ENCODE data around the gene KMT2D.

The KMT2D gene

DNA sequence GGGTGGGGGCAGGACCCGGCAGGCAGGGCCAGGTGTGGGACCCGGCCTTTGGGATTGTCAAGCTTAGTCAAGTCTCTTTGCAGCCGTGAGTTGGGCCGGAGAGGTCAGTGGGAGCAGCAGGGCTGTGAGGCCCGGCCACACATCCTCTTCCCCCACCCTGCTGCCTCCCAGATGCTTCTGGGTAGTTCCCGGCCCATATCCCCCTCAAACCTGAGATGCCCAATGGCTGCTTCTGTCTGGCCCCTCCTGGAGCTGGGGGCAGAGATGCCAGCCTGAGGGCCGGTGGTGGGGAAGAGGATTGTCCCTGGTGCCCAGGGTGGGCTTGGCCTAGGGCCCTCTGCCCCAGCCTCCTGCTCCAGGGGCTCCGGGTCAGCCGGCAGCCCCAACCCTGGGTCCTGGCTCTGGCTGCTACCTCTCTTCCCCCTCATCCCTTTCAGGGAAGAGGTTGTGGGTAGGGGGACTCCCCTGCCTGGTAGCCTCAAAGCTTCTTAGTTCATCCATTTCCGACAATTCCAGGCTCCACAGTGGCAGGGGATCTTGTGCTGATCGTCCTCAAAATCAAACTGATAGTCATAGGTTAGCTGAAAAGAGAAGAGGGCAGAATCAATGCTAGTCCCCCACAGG, 39.2 kb downstream of the KMT2D start:
- no peak for FAIRE-seq
- DNase-seq (ENCODE audit: insufficient read length, low spot score) = no peak

DNA sequence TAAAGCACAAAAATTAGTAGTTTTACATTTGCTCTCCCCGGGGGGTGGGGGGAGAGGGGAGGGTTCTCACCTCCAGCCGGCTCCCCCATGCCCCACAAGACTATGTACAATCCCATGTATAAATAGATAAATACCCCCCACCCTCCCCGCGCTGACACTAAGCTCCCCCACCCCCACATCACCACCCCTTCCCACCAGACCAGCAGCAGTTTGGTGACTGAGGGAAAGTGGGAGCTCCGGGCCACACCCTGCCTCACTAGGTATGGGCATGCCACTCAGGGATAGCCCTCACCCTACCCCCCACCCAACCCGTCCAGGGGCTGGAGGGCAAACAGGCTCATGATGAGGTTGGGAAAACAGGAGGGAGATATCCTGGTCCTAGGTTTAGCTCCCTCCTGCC, 40.2 kb downstream of the KMT2D start:
- FAIRE-seq (no peak), DNase-seq (ENCODE audit: insufficient read length, low spot score) (no peak)

DNA sequence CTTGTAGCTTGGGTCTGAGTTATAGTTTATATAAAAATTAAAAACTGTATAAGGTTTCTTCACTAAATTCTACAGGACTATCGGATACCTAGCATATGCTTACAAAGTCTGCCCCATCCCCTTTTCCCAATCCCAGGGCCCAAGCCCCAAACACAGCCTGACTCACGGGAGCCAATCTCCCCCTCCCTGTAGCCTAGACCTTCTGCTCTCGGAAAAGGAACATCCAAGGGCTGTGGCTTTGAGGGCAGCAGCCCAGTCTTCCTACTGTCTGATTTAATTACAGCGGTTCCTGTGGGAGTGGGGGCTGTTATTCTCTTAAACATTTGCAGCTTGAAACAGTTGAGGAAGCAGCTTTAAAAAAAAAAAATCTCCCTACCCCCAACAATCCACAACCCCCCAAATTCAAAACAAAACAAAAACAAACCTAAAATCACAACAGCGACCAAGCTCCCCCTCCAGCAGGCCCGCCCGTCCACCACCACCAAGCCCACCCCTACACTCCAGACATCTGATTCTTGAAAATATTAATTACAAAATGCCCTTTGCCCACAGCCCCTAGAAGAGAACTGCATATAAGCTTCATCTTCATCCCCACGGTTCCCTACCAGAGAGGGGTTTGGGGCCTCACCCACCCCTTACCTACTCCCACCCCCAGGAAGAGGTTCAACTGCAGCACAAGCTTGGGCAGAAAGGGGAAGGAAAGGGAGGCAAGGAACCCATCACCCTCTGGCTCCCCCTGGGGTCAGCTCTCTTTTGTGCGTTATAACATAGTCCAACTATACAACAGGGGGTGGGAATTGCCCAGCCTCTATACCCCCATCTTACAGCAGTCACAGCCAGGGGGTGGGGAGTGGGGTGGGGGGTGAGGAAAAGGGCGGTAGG, 40.9 kb downstream of the KMT2D start:
- DNase-seq (ENCODE audit: insufficient read length, low spot score) = peak; percentile 54
- FAIRE-seq = no peak

DNA sequence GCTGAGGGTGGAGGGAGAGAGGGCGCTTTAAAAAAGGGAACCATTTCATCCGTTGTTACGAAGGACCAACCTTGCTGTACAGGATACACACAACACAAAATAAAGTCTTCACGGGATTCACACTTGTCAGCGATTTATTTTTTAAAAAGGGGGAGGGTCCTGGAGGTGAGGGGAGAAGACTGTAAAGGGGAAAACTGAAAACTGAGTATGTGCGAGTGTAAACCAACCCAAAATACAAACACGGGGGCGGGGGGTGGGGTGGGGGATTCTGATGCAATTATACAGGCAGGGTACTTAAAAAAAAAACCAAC, 41.5 kb downstream of the KMT2D start:
- FAIRE-seq (no peak), DNase-seq (ENCODE audit: insufficient read length, low spot score) (no peak)

DNA sequence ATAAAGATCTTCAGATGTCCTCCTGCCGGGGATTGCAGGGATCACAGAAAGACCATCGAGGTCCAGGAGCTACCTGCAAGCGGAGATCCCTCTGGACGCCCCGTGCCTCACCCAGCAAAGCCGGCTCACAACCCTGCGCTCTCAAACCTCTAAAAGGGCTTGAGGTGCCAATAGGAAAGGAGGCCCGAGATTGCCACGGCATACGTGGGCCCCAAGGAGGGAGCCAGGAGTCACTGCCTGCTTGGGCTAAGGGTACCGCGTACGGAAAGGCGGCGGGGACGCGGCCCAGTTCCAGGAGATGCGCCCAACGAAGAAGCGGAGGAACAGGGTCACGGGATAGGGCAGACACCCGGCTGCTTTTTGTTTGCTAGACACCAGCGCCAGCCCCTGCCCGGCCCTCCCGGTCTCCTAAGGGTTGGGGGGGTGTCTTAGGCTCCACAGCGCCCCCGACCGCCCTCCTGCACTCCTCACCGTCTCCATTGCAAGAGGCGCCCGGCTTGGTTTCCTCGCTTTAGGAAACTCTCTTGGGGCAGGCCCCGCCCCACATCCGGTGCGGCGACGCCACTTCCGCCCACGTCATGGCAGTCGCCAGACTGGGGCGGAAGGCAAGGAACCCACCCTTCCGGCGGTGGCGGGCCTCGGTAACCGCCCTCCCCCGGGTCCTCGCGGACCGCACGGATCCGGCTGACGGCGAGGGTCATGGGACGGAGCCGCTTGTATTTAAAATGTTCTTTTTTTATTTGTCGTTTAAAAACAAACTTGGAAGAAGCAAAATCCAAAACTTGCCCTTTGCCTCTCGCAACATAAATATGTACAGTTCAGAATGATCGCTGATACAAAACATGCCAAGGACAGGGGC, 42.1 kb downstream of the KMT2D start, which contains the start of gene PRKAG1:
Gene PRKAG1 (minus strand): TSS at position 516 of the 859 bp plus-strand sequence. CDS start 36 bp downstream, at position 480.
- DNase-seq (ENCODE audit: insufficient read length, low spot score) (peak; percentile 98), FAIRE-seq (peak; percentile 80)

DNA sequence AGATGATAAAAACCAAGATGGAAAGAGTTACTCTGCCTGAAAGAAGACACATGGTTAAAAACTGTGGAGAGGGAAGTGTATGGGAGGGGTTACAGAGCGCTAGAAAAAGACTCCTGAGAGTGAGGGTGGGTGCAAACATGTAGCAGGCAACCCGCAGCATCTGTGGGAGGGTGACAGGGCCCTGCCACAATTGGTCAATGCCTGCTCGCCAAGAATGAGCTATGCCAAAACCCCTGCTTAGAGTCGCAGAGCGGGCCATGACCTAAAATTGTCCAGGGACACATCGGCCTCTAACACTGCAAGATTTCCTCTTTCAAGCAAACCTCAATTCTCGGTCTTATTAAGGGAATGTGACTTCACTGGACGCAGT, 42.7 kb downstream of the KMT2D start:
- DNase-seq (ENCODE audit: insufficient read length, low spot score) = no peak

DNA sequence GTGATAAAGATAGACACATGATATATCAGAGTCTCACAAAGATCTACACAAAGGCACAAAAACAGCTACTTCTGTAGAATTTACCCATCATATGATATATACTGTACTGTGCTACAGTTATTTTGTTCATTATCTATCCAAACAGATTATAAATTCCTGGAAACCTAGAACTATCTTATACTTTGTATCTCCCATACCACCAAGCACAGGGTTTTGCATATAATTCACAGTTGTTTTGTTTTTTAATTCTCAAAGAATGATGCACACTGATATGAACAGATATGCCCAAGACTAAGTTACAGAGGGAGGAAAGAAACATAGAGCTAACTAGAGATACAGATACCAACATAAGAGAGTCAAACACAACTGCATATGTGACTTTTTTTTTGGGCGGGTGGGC, 45.4 kb downstream of the KMT2D start:
- DNase-seq (ENCODE audit: insufficient read length, low spot score) = no peak
- FAIRE-seq = no peak

More for the DNA sequence above, 42.7 kb downstream of the KMT2D start:
- FAIRE-seq = no peak

DNA sequence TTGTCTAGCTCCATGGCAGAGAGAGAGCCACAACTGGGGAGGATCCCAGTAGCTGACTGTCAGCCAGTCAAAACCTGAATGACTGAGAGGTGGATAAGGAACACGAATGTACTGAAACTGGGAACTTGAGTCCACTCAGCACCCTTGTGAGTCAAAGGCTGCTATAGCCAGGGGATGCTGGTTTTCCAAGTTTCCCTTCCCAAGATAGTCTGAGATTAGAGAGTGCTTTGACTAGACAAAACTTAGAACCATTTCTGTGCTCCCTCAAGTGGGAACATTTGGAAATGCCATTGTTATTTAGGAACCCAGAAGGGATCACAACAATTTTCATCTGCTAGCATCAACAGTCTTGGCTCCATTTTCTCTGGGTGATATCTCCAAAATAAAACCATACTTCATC, 46.0 kb downstream of the KMT2D start:
- no peak for FAIRE-seq

DNA sequence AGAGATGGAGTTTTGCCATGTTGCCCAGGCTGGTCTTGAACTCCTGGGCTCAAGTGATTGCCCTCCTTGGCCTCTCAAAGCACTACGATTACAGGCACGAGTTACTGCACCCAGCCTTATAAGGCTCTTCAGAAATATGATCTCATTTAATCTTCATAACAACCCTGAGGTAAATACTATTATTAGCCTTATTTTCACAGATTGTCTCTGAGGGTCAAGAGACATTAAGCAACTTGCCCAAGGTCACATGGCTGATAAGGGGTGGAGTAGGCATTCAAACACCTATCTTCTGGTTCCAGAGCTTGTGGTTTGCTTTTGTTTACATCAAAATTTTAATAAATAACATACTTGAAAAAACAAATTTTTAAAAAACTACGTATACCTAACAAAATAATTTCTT, 47.2 kb downstream of the KMT2D start:
- FAIRE-seq (no peak), DNase-seq (ENCODE audit: insufficient read length, low spot score) (no peak)

More for the DNA sequence above, 46.0 kb downstream of the KMT2D start:
- no peak for DNase-seq (ENCODE audit: insufficient read length, low spot score)

DNA sequence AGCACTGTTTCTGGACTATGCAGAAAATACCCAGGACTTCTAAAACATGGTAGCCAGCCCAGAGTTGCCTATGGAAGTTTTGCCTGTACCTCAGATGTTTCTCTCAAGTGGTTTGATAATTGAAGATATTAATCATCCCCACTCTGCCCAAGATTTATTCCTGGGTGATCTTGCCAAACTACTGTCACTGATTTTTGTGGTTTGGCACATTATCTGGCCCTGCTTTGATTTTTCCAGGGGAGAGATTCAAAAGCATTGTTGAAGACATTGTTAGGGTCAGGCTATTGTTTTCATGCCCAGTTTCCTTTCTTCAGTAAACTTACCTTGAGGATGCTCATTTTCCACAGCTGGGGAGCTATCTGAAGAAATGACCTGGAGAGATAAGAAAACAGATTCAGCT, 47.9 kb downstream of the KMT2D start:
- no peak for FAIRE-seq
- DNase-seq (ENCODE audit: insufficient read length, low spot score) = no peak

Measured in HTR-8/SVneo (cell line).